SK-N-SH treated with all-trans-retinoic acid at 6 μM for 48 hours (cell line): ENCODE measurements around the gene LRRC25.

Source experiments
- ATAC-seq: fragments of 200-7000 bp; cut with Tn5 transposase; 3 replicates; pipeline ENCODE4 v1.9.1; 2020; ENCODE audit warnings: mild to moderate bottlenecking, moderate library complexity
- ARNTL ChIP-seq: fragments of 450-650 bp; formaldehyde crosslinking; IDR thresholded peaks from 2 replicates; pipeline ENCODE4 v1.5.0; 2020; ENCODE audit warnings: low read depth, mild to moderate bottlenecking, moderate library complexity, borderline replicate concordance
- BACH2 ChIP-seq: fragments of 250-450 bp; sonication (Bioruptor Pico); IDR thresholded peaks from 2 replicates; pipeline ENCODE4 v1.9.0; 2021; ENCODE audit warnings: mild to moderate bottlenecking, borderline replicate concordance
- ESRRG ChIP-seq: fragments of 250-450 bp; sonication (Bioruptor Pico); IDR thresholded peaks from 2 replicates; pipeline ENCODE4 v1.6.1; 2021; ENCODE audit warnings: mild to moderate bottlenecking
- ISL1 ChIP-seq: fragments of 250-450 bp; sonication (Bioruptor Pico); IDR thresholded peaks from 2 replicates; pipeline ENCODE4 v2.1.2; 2022; ENCODE audit warnings: mild to moderate bottlenecking, moderate library complexity
- OSR1 ChIP-seq: fragments of 250-450 bp; sonication (Bioruptor Pico); IDR thresholded peaks from 2 replicates; pipeline ENCODE4 v1.8.0; 2022; ENCODE audit warnings: moderate library complexity, mild to moderate bottlenecking, inconsistent platforms
- PPARA ChIP-seq: fragments of 250-450 bp; sonication (Bioruptor Pico); IDR thresholded peaks from 2 replicates; pipeline ENCODE4 v1.5.0; 2020; ENCODE audit warnings: mild to moderate bottlenecking, borderline replicate concordance
- RARB ChIP-seq: fragments of 250-450 bp; sonication (Bioruptor Pico); IDR thresholded peaks from 2 replicates; pipeline ENCODE4 v1.8.0; 2021; ENCODE audit warnings: mild to moderate bottlenecking, moderate library complexity
- SNAI2 ChIP-seq: fragments of 250-450 bp; sonication (Bioruptor Pico); IDR thresholded peaks from 2 replicates; pipeline ENCODE4 v1.5.0; 2020; ENCODE audit warnings: mild to moderate bottlenecking, moderate library complexity
- TCF4 ChIP-seq: fragments of 250-450 bp; sonication (Bioruptor Pico); IDR thresholded peaks from 2 replicates; pipeline ENCODE4 v1.8.0; 2021; ENCODE audit warnings: mild to moderate bottlenecking, moderate library complexity, borderline replicate concordance
- TOX ChIP-seq: fragments of 250-450 bp; sonication (Bioruptor Pico); IDR thresholded peaks from 2 replicates; pipeline ENCODE4 v1.8.0; 2021; ENCODE audit warnings: mild to moderate bottlenecking, moderate library complexity, borderline replicate concordance
- ZC3H10 ChIP-seq: fragments of 250-450 bp; sonication (Bioruptor Pico); IDR thresholded peaks from 2 replicates; pipeline ENCODE4 v1.5.1; 2021; ENCODE audit warnings: mild to moderate bottlenecking, moderate library complexity
- ZFP3 ChIP-seq: fragments of 250-450 bp; sonication (Bioruptor Pico); IDR thresholded peaks from 2 replicates; pipeline ENCODE4 v1.5.0; 2020; ENCODE audit warnings: mild to moderate bottlenecking, moderate library complexity
- ZFP30 ChIP-seq: fragments of 450-650 bp; formaldehyde crosslinking; IDR thresholded peaks from 2 replicates; pipeline ENCODE4 v1.5.0; 2022; ENCODE audit warnings: mild to moderate bottlenecking, moderate library complexity
- ZNF565 ChIP-seq: fragments of 450-650 bp; formaldehyde crosslinking; conservative IDR thresholded peaks from 2 replicates; pipeline ENCODE4 v1.5.0; 2020; ENCODE audit warnings: low read depth, mild to moderate bottlenecking, moderate library complexity
- ZNF70 ChIP-seq: fragments of 450-650 bp; formaldehyde crosslinking; IDR thresholded peaks from 2 replicates; pipeline ENCODE4 v1.5.0; 2020; ENCODE audit warnings: mild to moderate bottlenecking, moderate library complexity
- ZNF8 ChIP-seq: fragments of 450-650 bp; formaldehyde crosslinking; IDR thresholded peaks from 2 replicates; pipeline ENCODE4 v1.5.0; 2020; ENCODE audit warnings: mild to moderate bottlenecking, moderate library complexity
- TF ChIP-seq, protein P1 (sequence below): fragments of 250-450 bp; sonication (Bioruptor Pico); IDR thresholded peaks from 2 replicates; pipeline ENCODE4 v1.8.0; 2021; ENCODE audit warnings: low read depth, mild to moderate bottlenecking, moderate library complexity, borderline replicate concordance
- TF ChIP-seq, protein P2 (sequence below): fragments of 250-450 bp; sonication (Bioruptor Pico); IDR thresholded peaks from 2 replicates; pipeline ENCODE4 v1.5.0; 2020; ENCODE audit warnings: mild to moderate bottlenecking, moderate library complexity
- TF ChIP-seq, protein P3 (sequence below): fragments of 250-450 bp; sonication (Bioruptor Pico); IDR thresholded peaks from 2 replicates; pipeline ENCODE4 v1.8.0; 2020; ENCODE audit warnings: mild to moderate bottlenecking, moderate library complexity, borderline replicate concordance
- TF ChIP-seq, protein P4 (sequence below): fragments of 250-450 bp; sonication (Bioruptor Pico); IDR thresholded peaks from 2 replicates; pipeline ENCODE4 v1.5.1; 2020; ENCODE audit warnings: low read depth, mild to moderate bottlenecking, moderate library complexity

The LRRC25 gene

DNA sequence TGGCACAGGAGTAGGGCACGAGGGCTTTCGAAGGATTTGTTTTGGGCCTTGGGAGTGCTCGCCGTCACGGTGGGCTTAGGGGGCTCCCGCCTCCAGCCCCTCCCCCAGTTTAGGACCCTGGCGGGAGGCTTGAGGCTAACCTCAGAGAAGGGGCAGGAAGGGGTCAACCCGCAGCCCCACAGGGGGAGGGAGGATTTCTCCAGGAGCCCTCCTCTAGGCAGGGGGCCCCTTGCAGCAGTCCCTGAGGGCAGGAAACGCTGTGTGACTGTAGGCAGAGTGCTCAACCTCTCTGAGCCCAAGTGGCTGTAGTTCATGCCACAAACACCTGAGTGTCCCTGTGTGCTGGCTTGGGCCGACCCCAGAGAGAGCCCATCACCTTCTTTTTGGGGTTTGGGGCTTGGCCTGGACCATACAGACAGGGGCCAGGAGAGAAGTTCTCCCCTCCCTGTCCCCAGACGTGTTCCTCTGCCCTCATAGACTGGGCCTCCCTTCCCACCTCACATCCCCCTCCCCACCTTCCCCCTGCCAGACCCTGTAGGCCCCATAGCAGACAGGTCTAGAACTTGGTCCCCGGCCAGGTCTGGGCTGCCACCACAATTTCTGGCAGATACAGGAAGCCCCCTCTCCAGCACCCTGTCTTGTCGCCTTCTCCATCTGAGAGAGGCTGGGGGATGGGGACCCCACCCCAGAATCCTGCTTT is 32.4 kb upstream of the LRRC25 start:
- ATAC-seq, result no peak
- TF ChIP-seq ZNF8 (CRISPR knock-in tag), result no peak
- TF ChIP-seq TCF4 (CRISPR knock-in tag), result no peak
- TF ChIP-seq, protein P1, sequence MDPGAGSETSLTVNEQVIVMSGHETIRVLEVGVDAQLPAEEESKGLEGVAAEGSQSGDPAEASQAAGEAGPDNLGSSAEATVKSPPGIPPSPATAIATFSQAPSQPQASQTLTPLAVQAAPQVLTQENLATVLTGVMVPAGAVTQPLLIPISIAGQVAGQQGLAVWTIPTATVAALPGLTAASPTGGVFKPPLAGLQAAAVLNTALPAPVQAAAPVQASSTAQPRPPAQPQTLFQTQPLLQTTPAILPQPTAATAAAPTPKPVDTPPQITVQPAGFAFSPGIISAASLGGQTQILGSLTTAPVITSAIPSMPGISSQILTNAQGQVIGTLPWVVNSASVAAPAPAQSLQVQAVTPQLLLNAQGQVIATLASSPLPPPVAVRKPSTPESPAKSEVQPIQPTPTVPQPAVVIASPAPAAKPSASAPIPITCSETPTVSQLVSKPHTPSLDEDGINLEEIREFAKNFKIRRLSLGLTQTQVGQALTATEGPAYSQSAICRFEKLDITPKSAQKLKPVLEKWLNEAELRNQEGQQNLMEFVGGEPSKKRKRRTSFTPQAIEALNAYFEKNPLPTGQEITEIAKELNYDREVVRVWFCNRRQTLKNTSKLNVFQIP (CRISPR knock-in tag), result no peak
- TF ChIP-seq SNAI2 (CRISPR knock-in tag), result no peak
- no peak for TF ChIP-seq OSR1 (CRISPR knock-in tag)
- TF ChIP-seq ZFP3, result no peak
- no peak for TF ChIP-seq ZNF565
- TF ChIP-seq PPARA (CRISPR knock-in tag), result no peak
- no peak for TF ChIP-seq ZNF70 (CRISPR knock-in tag)
- TF ChIP-seq ZC3H10 (CRISPR knock-in tag), result no peak
- TF ChIP-seq ISL1 (CRISPR knock-in tag), result no peak
- TF ChIP-seq, protein P2, sequence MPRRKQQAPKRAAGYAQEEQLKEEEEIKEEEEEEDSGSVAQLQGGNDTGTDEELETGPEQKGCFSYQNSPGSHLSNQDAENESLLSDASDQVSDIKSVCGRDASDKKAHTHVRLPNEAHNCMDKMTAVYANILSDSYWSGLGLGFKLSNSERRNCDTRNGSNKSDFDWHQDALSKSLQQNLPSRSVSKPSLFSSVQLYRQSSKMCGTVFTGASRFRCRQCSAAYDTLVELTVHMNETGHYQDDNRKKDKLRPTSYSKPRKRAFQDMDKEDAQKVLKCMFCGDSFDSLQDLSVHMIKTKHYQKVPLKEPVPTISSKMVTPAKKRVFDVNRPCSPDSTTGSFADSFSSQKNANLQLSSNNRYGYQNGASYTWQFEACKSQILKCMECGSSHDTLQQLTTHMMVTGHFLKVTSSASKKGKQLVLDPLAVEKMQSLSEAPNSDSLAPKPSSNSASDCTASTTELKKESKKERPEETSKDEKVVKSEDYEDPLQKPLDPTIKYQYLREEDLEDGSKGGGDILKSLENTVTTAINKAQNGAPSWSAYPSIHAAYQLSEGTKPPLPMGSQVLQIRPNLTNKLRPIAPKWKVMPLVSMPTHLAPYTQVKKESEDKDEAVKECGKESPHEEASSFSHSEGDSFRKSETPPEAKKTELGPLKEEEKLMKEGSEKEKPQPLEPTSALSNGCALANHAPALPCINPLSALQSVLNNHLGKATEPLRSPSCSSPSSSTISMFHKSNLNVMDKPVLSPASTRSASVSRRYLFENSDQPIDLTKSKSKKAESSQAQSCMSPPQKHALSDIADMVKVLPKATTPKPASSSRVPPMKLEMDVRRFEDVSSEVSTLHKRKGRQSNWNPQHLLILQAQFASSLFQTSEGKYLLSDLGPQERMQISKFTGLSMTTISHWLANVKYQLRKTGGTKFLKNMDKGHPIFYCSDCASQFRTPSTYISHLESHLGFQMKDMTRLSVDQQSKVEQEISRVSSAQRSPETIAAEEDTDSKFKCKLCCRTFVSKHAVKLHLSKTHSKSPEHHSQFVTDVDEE (CRISPR knock-in tag), result no peak
- no peak for TF ChIP-seq ARNTL (CRISPR knock-in tag)
- TF ChIP-seq TOX (CRISPR knock-in tag), result no peak

DNA sequence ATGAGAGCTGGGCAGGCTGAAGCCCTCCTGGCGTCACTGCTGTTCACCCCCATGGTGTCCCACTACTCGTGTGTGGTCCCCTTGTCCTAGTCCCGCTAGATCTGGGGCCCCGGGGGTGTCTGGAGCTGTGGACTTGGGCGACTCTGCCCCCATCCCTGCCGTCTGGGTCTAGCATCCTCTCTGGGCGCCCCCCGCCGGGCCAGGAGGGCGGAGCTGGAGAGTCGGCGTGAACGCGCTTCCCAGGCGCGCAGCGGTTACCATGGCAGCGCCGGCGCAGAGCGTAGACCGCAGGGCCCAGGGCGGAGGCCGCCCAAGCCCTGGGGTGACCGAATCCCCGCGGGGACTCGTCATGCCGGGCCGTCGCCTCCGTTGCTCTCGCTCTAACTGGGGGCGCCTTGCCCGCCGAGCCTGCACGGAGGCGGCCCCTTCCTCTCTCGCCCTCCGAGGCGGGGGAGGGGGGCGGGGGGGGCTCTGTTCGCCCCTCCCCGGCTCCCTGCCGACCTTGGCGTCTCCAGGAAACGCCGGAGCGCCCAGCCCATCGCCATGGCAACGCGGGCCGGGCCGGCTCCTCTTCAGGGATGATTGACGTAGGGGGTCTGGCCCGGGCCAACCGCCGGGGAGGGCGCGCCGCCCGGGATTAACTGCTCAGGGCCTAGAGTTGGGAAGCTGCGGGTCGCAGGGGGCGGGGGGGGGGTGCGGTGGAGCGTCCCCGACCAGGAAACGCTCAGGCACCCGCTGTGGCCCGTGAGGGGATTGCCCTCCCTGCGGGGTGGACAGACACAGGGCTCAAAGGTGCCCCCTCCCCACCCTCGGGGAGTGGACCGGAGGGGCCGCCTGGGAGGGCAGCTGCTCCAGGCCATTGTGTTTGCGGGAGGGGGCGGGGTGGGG is 31.6 kb upstream of the LRRC25 start:
- TF ChIP-seq, protein P3, sequence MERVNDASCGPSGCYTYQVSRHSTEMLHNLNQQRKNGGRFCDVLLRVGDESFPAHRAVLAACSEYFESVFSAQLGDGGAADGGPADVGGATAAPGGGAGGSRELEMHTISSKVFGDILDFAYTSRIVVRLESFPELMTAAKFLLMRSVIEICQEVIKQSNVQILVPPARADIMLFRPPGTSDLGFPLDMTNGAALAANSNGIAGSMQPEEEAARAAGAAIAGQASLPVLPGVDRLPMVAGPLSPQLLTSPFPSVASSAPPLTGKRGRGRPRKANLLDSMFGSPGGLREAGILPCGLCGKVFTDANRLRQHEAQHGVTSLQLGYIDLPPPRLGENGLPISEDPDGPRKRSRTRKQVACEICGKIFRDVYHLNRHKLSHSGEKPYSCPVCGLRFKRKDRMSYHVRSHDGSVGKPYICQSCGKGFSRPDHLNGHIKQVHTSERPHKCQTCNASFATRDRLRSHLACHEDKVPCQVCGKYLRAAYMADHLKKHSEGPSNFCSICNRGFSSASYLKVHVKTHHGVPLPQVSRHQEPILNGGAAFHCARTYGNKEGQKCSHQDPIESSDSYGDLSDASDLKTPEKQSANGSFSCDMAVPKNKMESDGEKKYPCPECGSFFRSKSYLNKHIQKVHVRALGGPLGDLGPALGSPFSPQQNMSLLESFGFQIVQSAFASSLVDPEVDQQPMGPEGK (CRISPR knock-in tag), result peak; percentile 86; the same call in 1 of the 2 replicates
- TF ChIP-seq ESRRG (CRISPR knock-in tag), result no peak
- peak; percentile 78 for ATAC-seq

DNA sequence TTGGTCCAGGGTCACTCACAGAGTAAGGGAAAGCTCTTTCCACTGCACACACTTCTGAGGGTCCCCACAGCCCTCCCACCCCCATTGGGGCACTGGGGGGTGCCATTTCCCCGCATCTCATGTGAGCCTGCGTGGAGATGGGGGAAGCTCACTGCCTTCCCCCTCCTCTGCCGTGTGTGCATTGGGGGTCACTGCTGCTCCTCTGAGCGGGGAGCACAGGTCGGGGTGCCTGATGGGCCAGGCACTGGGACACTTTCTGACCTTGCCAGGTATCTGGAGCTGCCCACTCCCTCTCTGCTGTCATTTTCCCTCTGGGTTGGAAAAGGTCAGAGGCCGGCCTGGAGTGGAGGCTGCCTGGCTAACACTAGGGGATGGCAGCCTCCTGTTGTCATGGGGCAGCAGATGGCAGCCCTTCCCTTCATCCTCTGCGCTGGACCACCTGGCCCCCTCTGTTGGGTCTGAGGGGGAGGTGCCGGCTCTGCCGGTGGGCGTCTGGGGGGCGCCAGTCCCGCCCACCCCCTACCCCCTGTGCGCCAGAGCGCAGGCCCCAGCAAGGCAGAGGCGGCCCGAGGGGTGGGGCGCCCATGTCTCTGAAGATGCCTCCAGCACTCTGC is 30.9 kb upstream of the LRRC25 start:
- no peak for TF ChIP-seq ZFP30 (CRISPR knock-in tag)
- no peak for TF ChIP-seq ZC3H10 (CRISPR knock-in tag)
- no peak for TF ChIP-seq BACH2 (CRISPR knock-in tag)
- TF ChIP-seq ZFP3, result no peak

DNA sequence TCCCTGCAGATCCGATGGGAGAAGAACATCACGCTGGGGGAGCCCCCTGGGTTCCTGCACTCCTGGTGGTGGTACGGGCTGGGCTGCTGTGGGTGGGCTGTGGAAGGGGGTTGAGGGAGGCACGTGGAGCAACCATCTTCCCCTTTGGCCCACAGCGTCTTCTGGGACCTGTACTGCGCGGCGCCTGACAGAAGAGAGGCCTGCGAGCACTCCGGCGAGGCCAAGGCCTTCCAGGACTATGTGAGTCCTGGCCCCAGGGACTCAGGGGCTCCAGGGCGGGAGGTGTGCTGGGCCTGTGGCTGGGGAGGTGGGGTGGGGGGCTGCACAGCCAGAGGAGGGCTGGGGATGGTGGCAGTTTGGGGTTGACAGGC is 30.3 kb upstream of the LRRC25 start:
- no peak for ATAC-seq
- no peak for TF ChIP-seq ZC3H10 (CRISPR knock-in tag)
- TF ChIP-seq RARB, result no peak
- no peak for TF ChIP-seq ZNF565
- TF ChIP-seq OSR1 (CRISPR knock-in tag), result no peak
- TF ChIP-seq, protein P3 (CRISPR knock-in tag), result no peak
- no peak for TF ChIP-seq BACH2 (CRISPR knock-in tag)
- TF ChIP-seq ISL1 (CRISPR knock-in tag), result no peak
- TF ChIP-seq PPARA (CRISPR knock-in tag), result no peak
- no peak for TF ChIP-seq ZFP30 (CRISPR knock-in tag)
- TF ChIP-seq, protein P4, sequence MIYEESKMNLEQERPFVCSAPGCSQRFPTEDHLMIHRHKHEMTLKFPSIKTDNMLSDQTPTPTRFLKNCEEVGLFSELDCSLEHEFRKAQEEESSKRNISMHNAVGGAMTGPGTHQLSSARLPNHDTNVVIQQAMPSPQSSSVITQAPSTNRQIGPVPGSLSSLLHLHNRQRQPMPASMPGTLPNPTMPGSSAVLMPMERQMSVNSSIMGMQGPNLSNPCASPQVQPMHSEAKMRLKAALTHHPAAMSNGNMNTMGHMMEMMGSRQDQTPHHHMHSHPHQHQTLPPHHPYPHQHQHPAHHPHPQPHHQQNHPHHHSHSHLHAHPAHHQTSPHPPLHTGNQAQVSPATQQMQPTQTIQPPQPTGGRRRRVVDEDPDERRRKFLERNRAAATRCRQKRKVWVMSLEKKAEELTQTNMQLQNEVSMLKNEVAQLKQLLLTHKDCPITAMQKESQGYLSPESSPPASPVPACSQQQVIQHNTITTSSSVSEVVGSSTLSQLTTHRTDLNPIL (CRISPR knock-in tag), result no peak
- no peak for TF ChIP-seq TCF4 (CRISPR knock-in tag)

More for the DNA sequence above, 30.9 kb upstream of the LRRC25 start:
- no peak for ATAC-seq
